GM18526 (cell line): ENCODE measurements around the gene PCDHGA7.
"Not testable (repeated sequence)": the region's sequence is repeated elsewhere in the genome, so short reads cannot be mapped to it uniquely, and the experiment has no call there.

Source experiments
- POLR2A ChIP-seq: IDR thresholded peaks from 3 replicates; pipeline ENCODE4 v1.6.1; 2011; ENCODE audit not compliant: insufficient read length; ENCODE audit errors: extremely low read depth

Gene PCDHGA7

DNA sequence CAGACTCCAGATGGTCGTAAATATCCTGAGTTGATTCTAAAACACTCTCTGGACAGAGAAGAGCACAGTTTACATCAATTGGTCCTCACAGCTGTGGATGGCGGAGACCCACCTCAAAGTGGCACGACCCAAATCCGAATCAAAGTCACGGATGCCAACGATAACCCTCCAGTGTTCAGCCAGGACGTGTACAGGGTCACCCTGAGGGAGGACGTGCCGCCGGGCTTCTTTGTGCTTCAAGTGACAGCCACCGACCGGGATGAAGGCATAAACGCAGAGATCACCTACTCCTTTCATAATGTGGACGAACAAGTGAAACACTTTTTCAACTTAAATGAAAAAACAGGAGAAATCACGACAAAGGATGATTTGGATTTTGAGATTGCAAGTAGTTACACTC, 21.9 kb upstream of the PCDHGA7 start:
- no peak for TF ChIP-seq POLR2A

GRCh38 chr5:141362719-141363118, 19.8 kb upstream of the PCDHGA7 start:
- TF ChIP-seq POLR2A: no peak

GRCh38 chr5:141363952-141364660, 18.4 kb upstream of the PCDHGA7 start, which contains the start of gene PCDHGA5:
PCDHGA5 (plus strand) TSS chr5:141364162; CDS start chr5:141364331, 169 bp downstream.
- no peak for TF ChIP-seq POLR2A

DNA sequence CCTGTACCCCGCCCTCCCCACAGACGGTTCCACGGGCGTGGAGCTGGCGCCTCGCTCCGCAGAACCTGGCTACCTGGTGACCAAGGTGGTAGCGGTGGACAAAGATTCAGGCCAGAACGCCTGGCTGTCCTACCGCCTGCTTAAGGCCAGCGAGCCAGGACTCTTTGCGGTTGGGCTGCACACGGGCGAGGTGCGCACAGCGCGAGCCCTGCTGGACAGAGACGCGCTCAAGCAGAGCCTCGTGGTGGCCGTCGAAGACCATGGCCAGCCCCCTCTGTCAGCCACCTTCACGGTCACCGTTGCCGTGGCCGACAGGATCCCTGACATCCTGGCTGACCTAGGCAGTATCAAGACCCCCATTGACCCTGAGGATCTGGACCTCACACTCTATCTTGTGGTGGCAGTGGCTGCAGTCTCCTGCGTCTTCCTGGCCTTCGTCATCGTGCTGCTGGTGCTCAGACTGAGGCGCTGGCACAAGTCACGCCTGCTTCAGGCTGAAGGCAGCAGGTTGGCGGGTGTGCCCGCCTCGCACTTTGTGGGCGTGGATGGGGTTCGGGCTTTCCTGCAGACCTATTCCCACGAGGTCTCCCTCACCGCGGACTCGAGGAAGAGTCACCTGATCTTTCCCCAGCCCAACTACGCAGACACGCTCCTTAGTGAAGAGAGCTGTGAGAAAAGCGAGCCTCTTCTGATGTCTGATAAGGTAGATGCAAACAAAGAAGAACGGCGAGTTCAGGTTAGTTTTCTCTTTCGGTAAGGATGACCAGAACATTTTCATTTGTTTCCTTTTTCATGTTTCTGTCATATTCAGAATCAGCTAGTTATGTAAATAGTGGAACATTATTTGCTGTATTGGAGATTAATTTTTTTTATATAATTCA, 16.3 kb upstream of the PCDHGA7 start:
- no peak for TF ChIP-seq POLR2A

DNA sequence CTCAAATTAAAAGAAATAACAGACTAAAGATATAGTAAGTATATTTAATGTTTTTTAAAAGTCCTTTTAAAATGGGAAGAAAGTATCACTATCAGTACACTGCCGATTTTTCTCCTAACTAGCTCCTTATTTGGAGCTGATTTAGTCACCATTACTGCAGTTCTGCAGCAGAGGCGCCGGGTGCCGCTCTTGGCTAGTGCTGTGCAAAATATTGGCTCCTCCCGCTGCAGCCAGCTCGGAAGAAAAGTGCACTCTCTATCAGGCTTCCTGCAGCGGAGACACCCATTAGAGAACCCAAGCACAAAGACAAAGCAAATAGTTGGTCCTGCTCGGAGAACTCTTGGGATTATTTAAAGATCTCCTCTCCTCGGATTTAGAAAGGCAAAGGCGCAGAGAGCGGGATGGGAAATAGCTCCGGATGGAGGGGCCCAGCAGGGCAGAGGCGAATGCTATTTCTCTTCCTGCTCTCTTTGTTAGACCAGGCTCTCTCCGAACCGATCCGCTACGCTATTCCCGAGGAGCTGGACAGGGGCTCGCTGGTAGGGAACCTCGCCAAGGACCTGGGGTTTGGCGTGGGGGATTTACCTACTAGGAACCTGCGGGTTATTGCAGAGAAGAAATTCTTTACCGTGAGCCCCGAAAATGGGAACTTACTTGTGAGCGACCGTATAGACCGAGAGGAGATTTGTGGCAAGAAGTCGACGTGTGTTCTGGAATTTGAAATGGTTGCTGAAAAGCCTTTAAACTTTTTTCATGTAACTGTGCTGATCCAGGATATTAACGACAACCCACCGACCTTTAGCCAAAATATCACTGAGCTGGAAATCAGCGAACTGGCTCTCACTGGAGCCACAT, 12.3 kb upstream of the PCDHGA7 start, which contains the start of gene PCDHGB3:
PCDHGB3 (plus strand) TSS at position 249 of the 855 bp plus-strand sequence; CDS start at position 402, 153 bp downstream.
- no peak for TF ChIP-seq POLR2A

DNA sequence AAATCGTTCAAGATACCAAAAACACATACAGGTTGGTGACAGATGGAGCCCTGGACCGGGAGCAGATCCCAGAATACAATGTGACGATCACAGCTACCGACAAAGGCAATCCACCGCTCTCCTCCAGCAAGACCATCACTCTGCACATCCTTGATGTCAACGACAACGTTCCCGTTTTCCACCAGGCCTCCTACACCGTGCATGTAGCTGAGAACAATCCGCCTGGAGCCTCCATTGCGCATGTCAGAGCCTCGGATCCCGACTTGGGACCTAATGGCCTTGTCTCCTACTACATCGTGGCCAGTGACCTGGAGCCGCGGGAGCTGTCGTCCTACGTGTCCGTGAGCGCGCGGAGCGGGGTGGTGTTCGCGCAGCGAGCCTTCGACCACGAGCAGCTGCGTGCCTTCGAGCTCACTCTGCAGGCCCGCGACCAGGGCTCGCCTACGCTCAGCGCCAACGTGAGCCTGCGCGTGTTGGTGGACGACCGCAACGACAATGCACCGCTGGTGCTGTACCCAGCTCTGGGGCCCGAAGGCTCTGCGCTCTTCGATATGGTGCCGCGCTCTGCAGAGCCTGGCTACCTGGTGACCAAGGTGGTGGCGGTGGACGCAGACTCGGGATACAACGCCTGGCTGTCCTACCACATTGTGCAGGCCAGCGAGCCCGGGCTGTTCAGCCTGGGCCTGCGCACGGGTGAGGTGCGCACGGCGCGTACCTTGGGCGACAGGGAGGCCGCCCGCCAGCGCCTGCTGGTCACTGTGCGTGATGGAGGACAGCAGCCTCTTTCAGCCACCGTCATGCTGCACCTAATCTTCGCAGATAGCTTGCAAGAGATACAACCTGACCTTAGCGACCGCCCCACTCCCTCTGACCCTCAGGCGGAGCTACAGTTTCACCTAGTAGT, 10.7 kb upstream of the PCDHGA7 start:
- no peak for TF ChIP-seq POLR2A

GRCh38 chr5:141373673-141374317, 8.7 kb upstream of the PCDHGA7 start, which contains the start of gene PCDHGA6:
PCDHGA6 (plus strand) TSS chr5:141373891; CDS start chr5:141374084, 193 bp downstream.
- no peak for TF ChIP-seq POLR2A

DNA sequence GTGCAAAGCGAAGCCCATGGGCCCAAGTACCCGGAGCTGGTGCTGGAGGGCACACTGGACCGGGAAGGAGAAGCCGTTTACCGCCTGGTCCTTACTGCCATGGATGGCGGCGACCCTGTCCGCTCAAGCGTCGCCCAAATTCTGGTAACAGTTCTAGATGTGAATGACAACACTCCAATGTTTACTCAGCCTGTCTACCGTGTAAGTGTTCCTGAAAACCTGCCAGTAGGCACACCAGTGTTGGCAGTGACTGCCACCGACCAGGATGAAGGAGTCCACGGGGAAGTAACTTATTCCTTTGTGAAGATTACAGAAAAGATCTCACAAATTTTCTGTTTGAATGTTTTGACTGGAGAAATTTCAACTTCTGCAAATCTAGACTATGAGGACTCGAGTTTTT, 7.9 kb upstream of the PCDHGA7 start:
- no peak for TF ChIP-seq POLR2A

DNA sequence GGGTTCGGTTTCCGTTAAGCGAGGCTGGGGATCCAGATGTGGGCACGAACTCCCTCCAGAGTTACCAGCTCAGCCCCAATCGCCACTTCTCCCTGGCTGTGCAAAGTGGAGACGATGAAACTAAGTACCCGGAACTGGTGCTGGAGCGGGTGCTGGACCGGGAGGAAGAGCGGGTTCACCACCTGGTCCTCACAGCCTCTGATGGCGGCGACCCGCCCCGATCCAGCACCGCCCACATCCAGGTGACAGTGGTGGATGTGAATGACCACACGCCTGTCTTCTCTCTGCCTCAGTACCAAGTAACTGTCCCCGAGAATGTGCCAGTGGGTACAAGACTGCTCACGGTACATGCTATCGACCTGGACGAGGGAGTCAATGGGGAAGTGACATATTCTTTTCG, 803 bp downstream of the PCDHGA7 start:
- no peak for TF ChIP-seq POLR2A

DNA sequence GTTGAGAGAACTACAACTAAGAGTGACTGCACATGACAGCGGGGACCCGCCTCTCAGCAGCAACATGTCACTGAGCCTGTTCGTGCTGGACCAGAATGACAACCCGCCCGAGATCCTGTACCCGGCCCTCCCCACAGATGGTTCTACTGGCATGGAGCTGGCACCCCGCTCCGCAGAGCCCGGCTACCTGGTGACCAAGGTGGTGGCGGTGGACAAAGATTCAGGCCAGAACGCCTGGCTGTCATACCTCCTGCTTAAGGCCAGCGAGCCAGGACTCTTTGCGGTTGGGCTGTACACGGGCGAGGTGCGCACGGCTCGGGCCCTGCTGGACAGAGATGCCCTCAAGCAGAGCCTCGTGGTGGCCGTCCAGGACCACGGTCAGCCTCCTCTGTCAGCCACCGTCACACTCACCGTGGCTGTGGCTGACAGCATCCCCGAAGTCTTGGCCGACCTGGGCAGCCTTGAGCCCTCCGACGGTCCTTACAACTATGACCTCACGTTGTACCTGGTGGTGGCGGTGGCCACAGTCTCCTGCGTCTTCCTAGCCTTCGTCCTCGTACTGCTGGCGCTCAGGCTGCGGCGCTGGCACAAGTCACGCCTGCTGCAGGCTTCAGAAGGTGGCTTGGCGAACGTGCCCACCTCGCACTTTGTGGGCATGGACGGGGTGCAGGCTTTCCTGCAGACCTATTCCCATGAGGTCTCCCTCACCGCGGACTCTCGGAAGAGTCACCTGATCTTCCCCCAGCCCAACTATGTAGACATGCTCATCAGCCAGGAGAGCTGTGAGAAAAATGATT, 2.1 kb downstream of the PCDHGA7 start:
- no peak for TF ChIP-seq POLR2A

- not testable (repeated sequence) for TF ChIP-seq POLR2A
Measured at GRCh38 chr5:141387557-141388311, 5.2 kb downstream of the PCDHGA7 start, which contains the start of gene PCDHGB4. PCDHGB4 (plus strand) TSS chr5:141387698; CDS start chr5:141387885, 187 bp downstream.

DNA sequence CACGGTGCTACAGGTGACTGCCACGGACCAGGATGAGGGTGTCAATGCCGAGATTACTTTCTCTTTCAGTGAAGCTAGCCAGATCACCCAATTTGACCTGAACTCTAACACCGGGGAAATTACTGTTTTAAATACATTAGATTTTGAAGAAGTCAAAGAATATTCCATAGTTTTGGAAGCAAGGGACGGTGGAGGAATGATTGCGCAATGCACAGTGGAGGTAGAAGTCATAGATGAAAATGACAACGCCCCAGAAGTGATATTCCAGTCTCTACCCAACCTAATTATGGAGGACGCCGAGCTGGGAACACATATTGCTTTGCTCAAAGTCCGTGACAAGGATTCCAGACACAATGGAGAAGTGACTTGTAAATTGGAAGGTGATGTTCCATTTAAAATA, 6.1 kb downstream of the PCDHGA7 start:
- no peak for TF ChIP-seq POLR2A
